HepG2 (cell line): ENCODE measurements around the gene TUBA4B. TPM values are rescaled to one million over a fixed set of nuclear protein-coding genes. Genes with fewer than 3 reads are reported as not detected.

Source experiments
- FOXO1 ChIP-seq: sonication (generic); formaldehyde crosslinking; IDR thresholded peaks from 2 replicates; pipeline ENCODE4 v1.4.0; 2020; ENCODE audit warnings: missing genetic modification reagents
- JUNB ChIP-seq: sonication (generic); formaldehyde crosslinking; IDR thresholded peaks from 2 replicates; pipeline ENCODE4 v1.8.0; 2022; ENCODE audit warnings: missing genetic modification reagents, mild to moderate bottlenecking, borderline replicate concordance
- MLX ChIP-seq: IDR thresholded peaks from 2 replicates; pipeline ENCODE4 v1.6.1; 2016
- NFE2L1 ChIP-seq: sonication (generic); formaldehyde crosslinking; IDR thresholded peaks from 2 replicates; pipeline ENCODE4 v1.4.0; 2020; ENCODE audit warnings: missing genetic modification reagents, mild to moderate bottlenecking, borderline replicate concordance
- NR1H2 ChIP-seq: sonication (generic); formaldehyde crosslinking; IDR thresholded peaks from 2 replicates; pipeline ENCODE4 v1.8.1; 2022; ENCODE audit warnings: low read depth, missing genetic modification reagents, borderline replicate concordance
- SNAPC5 ChIP-seq: sonication (generic); formaldehyde crosslinking; IDR thresholded peaks from 2 replicates; pipeline ENCODE4 v1.8.1; 2023; ENCODE audit warnings: mild to moderate bottlenecking, missing genetic modification reagents, borderline replicate concordance
- TOPORS ChIP-seq: sonication (generic); formaldehyde crosslinking; IDR thresholded peaks from 2 replicates; pipeline ENCODE4 v1.8.0; 2023; ENCODE audit warnings: mild to moderate bottlenecking, missing genetic modification reagents
- TSC22D2 ChIP-seq: sonication (generic); formaldehyde crosslinking; IDR thresholded peaks from 2 replicates; pipeline ENCODE4 v1.5.1; 2020; ENCODE audit warnings: missing genetic modification reagents, mild to moderate bottlenecking, borderline replicate concordance
- ZFP1 ChIP-seq: IDR thresholded peaks from 2 replicates; pipeline ENCODE4 v1.6.1; 2016
- ZNF235 ChIP-seq: sonication (generic); formaldehyde crosslinking; IDR thresholded peaks from 2 replicates; pipeline ENCODE4 v1.8.1; 2023; ENCODE audit warnings: mild to moderate bottlenecking, missing genetic modification reagents, borderline replicate concordance
- ZNF660 ChIP-seq: sonication (generic); formaldehyde crosslinking; IDR thresholded peaks from 2 replicates; pipeline ENCODE4 v1.5.1; 2020; ENCODE audit warnings: mild to moderate bottlenecking, low read depth, missing genetic modification reagents, borderline replicate concordance
- ZNF709 ChIP-seq: sonication (generic); formaldehyde crosslinking; IDR thresholded peaks from 2 replicates; pipeline ENCODE4 v1.5.0; 2020; ENCODE audit warnings: mild to moderate bottlenecking, missing genetic modification reagents
- polyA plus RNA-seq, 8 experiments: library from polyadenylated mRNA; depleted of rRNA in 3 of 8; stranded (reverse) in 7 of 8; unstranded in 1 of 8; fragments of >200 nt; fragmentation: Illumina TruSeq in 4 of 8; extraction: Trizol in 4 of 8; gene quantifications; 2 replicates each; pipeline versions ENCODE4 v1.2.1 to v1.2.3, GENCODE V29; 2011 to 2016; ENCODE audit warnings: low read depth in 4 of 8, missing spikeins in 1 of 8, mixed read lengths in 1 of 8; ENCODE audit not compliant: insufficient read depth in 1 of 8
- total RNA-seq, 5 experiments: library from RNA; depleted of rRNA; stranded (reverse); fragments of >200 nt; fragmentation: Illumina TruSeq; extraction: Trizol; gene quantifications; 2 replicates each; pipeline ENCODE4 v1.2.3, GENCODE V29; 2016; ENCODE audit warnings: low read depth in 1 of 5
- TF ChIP-seq, protein P1 (sequence below): sonication (generic); formaldehyde crosslinking; IDR thresholded peaks from 2 replicates; pipeline ENCODE4 v1.5.1; 2020; ENCODE audit warnings: mild to moderate bottlenecking, missing genetic modification reagents
- TF ChIP-seq, protein P2 (sequence below): sonication (generic); formaldehyde crosslinking; IDR thresholded peaks from 2 replicates; pipeline ENCODE4 v1.4.0; 2020; ENCODE audit warnings: missing genetic modification reagents, borderline replicate concordance
- TF ChIP-seq, protein P3 (sequence below): sonication (generic); formaldehyde crosslinking; IDR thresholded peaks from 2 replicates; pipeline ENCODE4 v1.5.1; 2020; ENCODE audit warnings: missing genetic modification reagents, mild to moderate bottlenecking, borderline replicate concordance
- TF ChIP-seq, protein P4 (sequence below): sonication (generic); formaldehyde crosslinking; IDR thresholded peaks from 2 replicates; pipeline ENCODE4 v1.4.0; 2020; ENCODE audit warnings: missing genetic modification reagents
- TF ChIP-seq, protein P5 (sequence below): sonication (generic); formaldehyde crosslinking; IDR thresholded peaks from 2 replicates; pipeline ENCODE4 v1.4.0; 2020; ENCODE audit warnings: low read depth, mild to moderate bottlenecking, missing genetic modification reagents

Gene TUBA4B
- total and polyA plus RNA-seq, 2 of the 13 experiments (the other 11 are each of a cell fraction or from before 2014, with no cell fraction given): 0.18 to 0.22 TPM

DNA sequence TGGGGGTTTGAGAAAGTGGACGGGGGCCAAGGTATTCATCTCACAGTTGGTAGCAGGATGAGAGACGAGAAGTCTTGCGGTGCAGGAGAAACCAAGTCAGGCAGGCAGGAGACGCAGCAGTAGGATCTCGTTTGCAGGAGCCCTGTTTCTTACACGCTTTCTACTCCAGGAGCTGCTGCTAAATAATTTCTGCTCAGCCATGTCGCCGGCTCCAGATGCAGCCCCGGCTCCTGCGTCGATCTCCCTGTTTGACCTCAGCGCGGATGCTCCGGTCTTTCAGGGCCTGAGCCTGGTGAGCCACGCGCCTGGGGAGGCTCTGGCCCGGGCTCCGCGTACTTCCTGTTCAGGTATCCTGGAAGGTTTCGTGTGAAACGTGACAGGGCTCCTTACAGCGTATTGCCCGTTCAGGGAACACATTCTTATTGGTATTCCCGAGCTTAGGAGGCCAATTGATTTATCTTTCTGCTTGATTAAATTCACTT, 22.9 kb upstream of the TUBA4B start (continued):
- TF ChIP-seq, protein P1, sequence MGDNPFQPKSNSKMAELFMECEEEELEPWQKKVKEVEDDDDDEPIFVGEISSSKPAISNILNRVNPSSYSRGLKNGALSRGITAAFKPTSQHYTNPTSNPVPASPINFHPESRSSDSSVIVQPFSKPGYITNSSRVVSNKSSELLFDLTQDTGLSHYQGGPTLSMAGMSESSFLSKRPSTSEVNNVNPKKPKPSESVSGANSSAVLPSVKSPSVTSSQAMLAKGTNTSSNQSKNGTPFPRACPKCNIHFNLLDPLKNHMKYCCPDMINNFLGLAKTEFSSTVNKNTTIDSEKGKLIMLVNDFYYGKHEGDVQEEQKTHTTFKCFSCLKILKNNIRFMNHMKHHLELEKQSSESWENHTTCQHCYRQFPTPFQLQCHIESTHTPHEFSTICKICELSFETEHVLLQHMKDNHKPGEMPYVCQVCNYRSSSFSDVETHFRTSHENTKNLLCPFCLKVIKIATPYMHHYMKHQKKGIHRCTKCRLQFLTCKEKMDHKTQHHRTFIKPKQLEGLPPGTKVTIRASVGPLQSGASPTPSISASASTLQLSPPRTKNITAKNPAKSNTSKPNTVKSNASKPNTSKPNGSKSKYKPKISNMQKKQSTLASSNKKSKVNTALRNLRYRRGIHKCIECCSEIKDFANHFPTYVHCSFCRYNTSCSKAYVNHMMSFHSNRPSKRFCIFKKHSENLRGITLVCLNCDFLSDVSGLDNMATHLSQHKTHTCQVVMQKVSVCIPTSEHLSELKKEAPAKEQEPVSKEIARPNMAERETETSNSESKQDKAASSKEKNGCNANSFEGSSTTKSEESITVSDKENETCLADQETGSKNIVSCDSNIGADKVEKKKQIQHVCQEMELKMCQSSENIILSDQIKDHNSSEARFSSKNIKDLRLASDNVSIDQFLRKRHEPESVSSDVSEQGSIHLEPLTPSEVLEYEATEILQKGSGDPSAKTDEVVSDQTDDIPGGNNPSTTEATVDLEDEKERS (CRISPR knock-in tag): no peak
- TF ChIP-seq, protein P2, sequence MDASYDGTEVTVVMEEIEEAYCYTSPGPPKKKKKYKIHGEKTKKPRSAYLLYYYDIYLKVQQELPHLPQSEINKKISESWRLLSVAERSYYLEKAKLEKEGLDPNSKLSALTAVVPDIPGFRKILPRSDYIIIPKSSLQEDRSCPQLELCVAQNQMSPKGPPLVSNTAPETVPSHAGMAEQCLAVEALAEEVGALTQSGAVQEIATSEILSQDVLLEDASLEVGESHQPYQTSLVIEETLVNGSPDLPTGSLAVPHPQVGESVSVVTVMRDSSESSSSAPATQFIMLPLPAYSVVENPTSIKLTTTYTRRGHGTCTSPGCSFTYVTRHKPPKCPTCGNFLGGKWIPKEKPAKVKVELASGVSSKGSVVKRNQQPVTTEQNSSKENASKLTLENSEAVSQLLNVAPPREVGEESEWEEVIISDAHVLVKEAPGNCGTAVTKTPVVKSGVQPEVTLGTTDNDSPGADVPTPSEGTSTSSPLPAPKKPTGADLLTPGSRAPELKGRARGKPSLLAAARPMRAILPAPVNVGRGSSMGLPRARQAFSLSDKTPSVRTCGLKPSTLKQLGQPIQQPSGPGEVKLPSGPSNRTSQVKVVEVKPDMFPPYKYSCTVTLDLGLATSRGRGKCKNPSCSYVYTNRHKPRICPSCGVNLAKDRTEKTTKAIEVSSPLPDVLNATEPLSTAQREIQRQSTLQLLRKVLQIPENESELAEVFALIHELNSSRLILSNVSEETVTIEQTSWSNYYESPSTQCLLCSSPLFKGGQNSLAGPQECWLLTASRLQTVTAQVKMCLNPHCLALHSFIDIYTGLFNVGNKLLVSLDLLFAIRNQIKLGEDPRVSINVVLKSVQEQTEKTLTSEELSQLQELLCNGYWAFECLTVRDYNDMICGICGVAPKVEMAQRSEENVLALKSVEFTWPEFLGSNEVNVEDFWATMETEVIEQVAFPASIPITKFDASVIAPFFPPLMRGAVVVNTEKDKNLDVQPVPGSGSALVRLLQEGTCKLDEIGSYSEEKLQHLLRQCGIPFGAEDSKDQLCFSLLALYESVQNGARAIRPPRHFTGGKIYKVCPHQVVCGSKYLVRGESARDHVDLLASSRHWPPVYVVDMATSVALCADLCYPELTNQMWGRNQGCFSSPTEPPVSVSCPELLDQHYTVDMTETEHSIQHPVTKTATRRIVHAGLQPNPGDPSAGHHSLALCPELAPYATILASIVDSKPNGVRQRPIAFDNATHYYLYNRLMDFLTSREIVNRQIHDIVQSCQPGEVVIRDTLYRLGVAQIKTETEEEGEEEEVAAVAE (CRISPR knock-in tag): no peak
- TF ChIP-seq, protein P3, sequence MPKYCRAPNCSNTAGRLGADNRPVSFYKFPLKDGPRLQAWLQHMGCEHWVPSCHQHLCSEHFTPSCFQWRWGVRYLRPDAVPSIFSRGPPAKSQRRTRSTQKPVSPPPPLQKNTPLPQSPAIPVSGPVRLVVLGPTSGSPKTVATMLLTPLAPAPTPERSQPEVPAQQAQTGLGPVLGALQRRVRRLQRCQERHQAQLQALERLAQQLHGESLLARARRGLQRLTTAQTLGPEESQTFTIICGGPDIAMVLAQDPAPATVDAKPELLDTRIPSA (CRISPR knock-in tag): no peak
- no peak for TF ChIP-seq ZNF709 (CRISPR knock-in tag)
- TF ChIP-seq, protein P4, sequence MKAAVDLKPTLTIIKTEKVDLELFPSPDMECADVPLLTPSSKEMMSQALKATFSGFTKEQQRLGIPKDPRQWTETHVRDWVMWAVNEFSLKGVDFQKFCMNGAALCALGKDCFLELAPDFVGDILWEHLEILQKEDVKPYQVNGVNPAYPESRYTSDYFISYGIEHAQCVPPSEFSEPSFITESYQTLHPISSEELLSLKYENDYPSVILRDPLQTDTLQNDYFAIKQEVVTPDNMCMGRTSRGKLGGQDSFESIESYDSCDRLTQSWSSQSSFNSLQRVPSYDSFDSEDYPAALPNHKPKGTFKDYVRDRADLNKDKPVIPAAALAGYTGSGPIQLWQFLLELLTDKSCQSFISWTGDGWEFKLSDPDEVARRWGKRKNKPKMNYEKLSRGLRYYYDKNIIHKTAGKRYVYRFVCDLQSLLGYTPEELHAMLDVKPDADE (CRISPR knock-in tag): 0 out of 2 replicates have a peak, but pooled peaks have one; percentile 48
- TF ChIP-seq NR1H2 (CRISPR knock-in tag): no peak
- TF ChIP-seq TSC22D2 (CRISPR knock-in tag): no peak
- no peak for TF ChIP-seq TOPORS (CRISPR knock-in tag)
- TF ChIP-seq FOXO1: no peak; the same call in 1 of the 2 replicates
- TF ChIP-seq, protein P5, sequence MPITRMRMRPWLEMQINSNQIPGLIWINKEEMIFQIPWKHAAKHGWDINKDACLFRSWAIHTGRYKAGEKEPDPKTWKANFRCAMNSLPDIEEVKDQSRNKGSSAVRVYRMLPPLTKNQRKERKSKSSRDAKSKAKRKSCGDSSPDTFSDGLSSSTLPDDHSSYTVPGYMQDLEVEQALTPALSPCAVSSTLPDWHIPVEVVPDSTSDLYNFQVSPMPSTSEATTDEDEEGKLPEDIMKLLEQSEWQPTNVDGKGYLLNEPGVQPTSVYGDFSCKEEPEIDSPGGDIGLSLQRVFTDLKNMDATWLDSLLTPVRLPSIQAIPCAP (CRISPR knock-in tag): no peak
- TF ChIP-seq ZNF660 (CRISPR knock-in tag): no peak
- TF ChIP-seq ZNF235: no peak
- TF ChIP-seq NFE2L1 (CRISPR knock-in tag): 0 out of 2 replicates have a peak, but pooled peaks have one; percentile 50
- TF ChIP-seq JUNB (CRISPR knock-in tag): no peak
- TF ChIP-seq SNAPC5 (CRISPR knock-in tag): no peak
- no peak for TF ChIP-seq ZFP1
- 0 out of 2 replicates have a peak, but pooled peaks have one; percentile 49 for TF ChIP-seq MLX (CRISPR knock-in tag)
